Small intestine (tissue), 4 donors: ENCODE measurements around the gene TM4SF4. TPM values are rescaled to one million over a fixed set of nuclear protein-coding genes. Genes with fewer than 3 reads are reported as not detected.

Experiments used
- polyA plus RNA-seq, 4 donors: library from polyadenylated mRNA; stranded (reverse) in 3 of 4; unstranded in 1 of 4; fragments of 200-250 nt in 3 of 4; fragments of 120-200 nt in 1 of 4; gene quantifications; one replicate each; pipeline versions ENCODE4 v1.2.1 to v1.2.3, GENCODE V29; 2013
- donor health status: healthy with polysubstance abuse.
- donor health status: Bipolar disorder and iron deficiency.
- donor health status: healthy.

The TM4SF4 gene
- polyA plus RNA-seq, 4 donors: 14.2 to 2,254 (median 658) TPM

Other genes with a start within 250 kb of the TM4SF4 start
- 1 to 10 TPM in 2 of 4 donors, under 1 TPM in 1, not detected in 1; 0.27 to 5.3 (median 1.1) TPM for gene TM4SF18, start 141.1 kb upstream of the TM4SF4 start, polyA plus RNA-seq
- gene TM4SF1, start 97.0 kb upstream of the TM4SF4 start, polyA plus RNA-seq: 10 to 100 TPM in 3 of 4 donors, 1 to 10 TPM in 1; 3.1 to 88.4 (median 16.0) TPM
- gene WWTR1, start 183.3 kb downstream of the TM4SF4 start, polyA plus RNA-seq: 10 to 100 TPM in 3 of 4 donors, 1 to 10 TPM in 1; 2.0 to 27.3 (median 15.0) TPM